ENCODE measurements around the gene CWF19L1. TPM values are rescaled to one million over a fixed set of nuclear protein-coding genes. Genes with fewer than 3 reads are reported as not detected.

CWF19L1 gene
- total RNA-seq, 1 experiment from 2014 or later, result 28.1 TPM

- TF ChIP-seq ZNF671 (CRISPR knock-in tag; IDR thresholded peaks at IDR 0.05) (no peak), ZNF232 (CRISPR knock-in tag; IDR thresholded peaks at IDR 0.05) (no peak), CREB1 (CRISPR knock-in tag; IDR thresholded peaks at IDR 0.05) (peak; percentile 93), NR1H2 (CRISPR knock-in tag; IDR thresholded peaks at IDR 0.05) (no peak), GTF2I (CRISPR knock-in tag; conservative IDR thresholded peaks at IDR 0.05) (no peak), ZNF219 (CRISPR knock-in tag; IDR thresholded peaks at IDR 0.05; ENCODE audit: borderline replicate concordance) (no peak), ELF4 (CRISPR knock-in tag; IDR thresholded peaks at IDR 0.05; ENCODE audit: low read depth) (no peak), MLX (CRISPR knock-in tag; IDR thresholded peaks at IDR 0.05) (no peak), HMGA2 (CRISPR knock-in tag; IDR thresholded peaks at IDR 0.05) (peak; percentile 9; the same call in 1 of the 2 replicates), ESRRA (CRISPR knock-in tag; IDR thresholded peaks at IDR 0.05; ENCODE audit: borderline replicate concordance) (no peak), GRHL2 (CRISPR knock-in tag; IDR thresholded peaks at IDR 0.05; ENCODE audit: insufficient replicate concordance, severe bottlenecking) (no peak), PRDM15 (CRISPR knock-in tag; IDR thresholded peaks at IDR 0.05) (no peak), AFF4 (CRISPR knock-in tag; IDR thresholded peaks at IDR 0.05; ENCODE audit: borderline replicate concordance) (no peak), ZNF512 (CRISPR knock-in tag; IDR thresholded peaks at IDR 0.05; ENCODE audit: borderline replicate concordance) (no peak), ATF2 (CRISPR knock-in tag; IDR thresholded peaks at IDR 0.05; ENCODE audit: borderline replicate concordance, low read depth) (no peak), MXD4 (CRISPR knock-in tag; IDR thresholded peaks at IDR 0.05; ENCODE audit: borderline replicate concordance) (no peak), HMGXB4 (CRISPR knock-in tag; IDR thresholded peaks at IDR 0.05) (no peak), FOXP4 (CRISPR knock-in tag; IDR thresholded peaks at IDR 0.05) (no peak), E2F5 (CRISPR knock-in tag; IDR thresholded peaks at IDR 0.05) (no peak), JAZF1 (CRISPR knock-in tag; IDR thresholded peaks at IDR 0.05) (no peak), SMAD4 (CRISPR knock-in tag; IDR thresholded peaks at IDR 0.05) (no peak), OVOL2 (CRISPR knock-in tag; IDR thresholded peaks at IDR 0.05; ENCODE audit: borderline replicate concordance) (no peak)
Measured at GRCh38 chr10:100267239-100268104, at the start of gene CWF19L1 (continued).
